ENCODE data around the gene ADO. TPM values are rescaled to one million over a fixed set of nuclear protein-coding genes. Genes with fewer than 3 reads are reported as not detected.

ADO gene
- polyA plus RNA-seq, 3 donors from 2014 or later: 1.0 to 5.0 (median 2.3) TPM

DNA sequence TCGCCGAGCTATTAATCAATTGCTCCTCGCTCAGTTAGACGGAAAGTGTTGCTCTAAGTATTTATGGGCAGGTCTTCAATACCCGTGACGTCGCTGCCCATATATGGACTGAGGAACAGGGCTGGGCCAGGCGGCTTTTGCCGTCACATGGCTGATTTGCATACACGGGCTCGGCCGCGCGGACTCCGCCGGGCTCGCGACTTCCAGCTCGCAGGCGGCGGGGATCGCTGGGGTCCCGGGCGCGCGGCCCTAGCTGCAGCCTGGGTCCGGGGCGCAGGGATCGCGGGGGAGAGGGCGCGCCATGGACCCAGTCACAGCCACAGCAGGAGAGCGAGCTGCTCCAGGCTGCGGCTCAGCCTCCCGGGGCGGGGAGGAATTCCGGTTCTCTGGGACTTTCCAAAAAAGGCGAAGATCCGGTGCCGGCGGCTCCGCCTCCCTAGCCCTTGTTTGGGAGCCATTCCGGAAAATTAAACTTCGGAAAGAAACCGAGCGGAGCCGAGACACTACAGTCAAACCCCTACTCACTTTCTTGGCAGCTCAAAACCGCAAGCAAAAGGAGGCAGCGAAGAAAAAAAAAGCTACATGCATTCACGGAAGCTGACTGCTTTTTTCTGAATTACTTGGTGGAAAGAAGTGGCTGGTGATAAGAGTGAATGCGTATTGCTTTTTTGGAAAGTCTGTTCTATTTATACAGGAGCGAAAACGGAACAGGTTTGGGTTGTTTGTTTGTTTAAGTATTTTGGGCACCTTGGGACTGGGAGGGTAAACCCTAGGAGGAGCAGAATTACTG lies 12.0 kb downstream of the ADO start, which contains the start of gene EGR2:
Gene EGR2, minus strand, starts transcription at position 36 of the 790 bp plus-strand sequence. CDS start 337 bp downstream, outside the sequence.
- peaks cover 11 to 31% (median 25%) of the 10 kb centered on the region in 3 donors for H3K27me3 Mint-ChIP-seq (ENCODE audit: low read depth in 3 of 3)

DNA sequence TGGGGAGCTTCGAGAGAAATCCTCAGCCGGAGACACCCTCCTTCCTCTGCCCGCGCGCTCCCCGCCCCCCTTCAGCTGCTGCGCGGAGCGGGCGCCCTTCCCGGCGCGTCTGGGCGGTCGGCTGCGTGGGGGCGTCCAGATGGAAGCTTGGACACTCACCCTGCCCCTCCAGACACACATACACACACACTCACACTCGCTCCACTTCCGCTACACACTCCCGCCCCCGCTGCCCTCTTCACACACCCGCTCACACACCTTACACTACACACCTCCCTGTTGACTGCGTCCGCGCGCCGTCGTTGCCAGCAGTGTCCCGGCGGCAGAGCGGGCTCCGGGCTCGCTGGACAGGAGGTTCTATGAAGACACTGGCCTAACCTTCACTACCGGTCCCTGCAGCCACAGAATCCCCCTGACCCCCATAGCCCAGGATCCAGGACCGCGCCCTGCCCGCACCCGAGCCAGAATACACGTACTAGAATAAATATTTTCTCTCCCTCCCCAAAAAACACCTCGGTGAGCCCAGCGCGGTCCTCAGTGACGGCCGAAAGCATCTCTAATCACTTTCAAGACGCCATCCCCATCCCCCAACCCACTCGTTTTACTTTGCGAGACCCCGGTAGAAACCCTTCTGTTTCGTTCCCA lies 12.7 kb downstream of the ADO start:
- peaks cover 11 to 31% (median 25%) of the 10 kb centered on the region in 3 donors for H3K27me3 Mint-ChIP-seq (ENCODE audit: low read depth in 3 of 3)
- peak overlapping the region; percentile 93 to 100 (median 98) for H3K4me3 Mint-ChIP-seq
- no peaks in the 10 kb centered on the region for H3K36me3 Mint-ChIP-seq
- DNase-seq: no peak
- peak overlapping the region; percentile 95 to 99 (median 97) for H3K27ac Mint-ChIP-seq
- peaks cover 47 to 57% of the 10 kb centered on the region in 2 donors for H3K4me1 Mint-ChIP-seq
- H3K9me3 Mint-ChIP-seq: no peaks in the 10 kb centered on the region

More for the DNA sequence above, 12.0 kb downstream of the ADO start, which contains the start of gene EGR2:
- H3K36me3 Mint-ChIP-seq: peaks cover 0 to 3% (median 0%) of the 10 kb centered on the region in 3 donors
- H3K4me1 Mint-ChIP-seq: peaks cover 50 to 64% of the 10 kb centered on the region in 2 donors
- DNase-seq: peak; percentile 95 to 96 (median 95)
- peak within 1 kb of the TSS; percentile 93 to 100 (median 98) for H3K4me3 Mint-ChIP-seq
- H3K27ac Mint-ChIP-seq: peak within 1 kb of the TSS; percentile 95 to 99 (median 97)
- no peaks in the 10 kb centered on the region for H3K9me3 Mint-ChIP-seq

DNA sequence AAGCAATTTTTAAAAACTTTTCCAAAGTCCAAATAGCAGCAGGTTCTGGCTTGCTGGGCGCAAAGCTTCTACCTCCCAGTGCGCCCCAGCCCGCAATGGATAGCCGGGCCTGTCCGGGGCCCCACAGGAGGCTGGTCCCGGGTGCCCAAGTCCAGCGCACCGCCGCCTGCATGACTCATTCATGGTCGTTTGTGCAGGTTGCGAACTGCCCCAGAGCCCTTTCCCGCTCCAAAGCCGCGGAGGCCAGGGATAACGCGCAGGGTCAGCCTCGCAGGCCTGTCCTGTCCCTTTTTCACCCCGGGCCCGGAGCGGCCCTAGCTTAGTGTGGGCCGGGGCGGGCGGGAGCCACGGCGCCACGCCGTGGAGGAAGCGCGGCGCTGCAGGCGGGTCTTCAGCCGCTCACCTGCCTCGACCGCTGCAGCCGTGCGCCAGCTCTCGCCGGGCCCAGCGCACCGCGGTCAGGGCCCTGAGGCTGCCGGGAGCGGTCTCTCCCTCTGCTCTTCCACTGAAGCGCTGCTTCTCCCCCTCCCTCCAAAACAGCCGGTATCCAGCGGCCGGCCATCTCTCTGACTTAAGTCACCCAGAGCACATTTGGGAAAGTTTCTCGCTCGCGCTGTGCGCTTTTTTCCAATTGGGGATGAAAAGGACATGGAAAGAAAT lies 13.4 kb downstream of the ADO start:
- Mint-ChIP-seq H3K36me3 (no peaks in the 10 kb centered on the region), H3K4me3 (peak overlapping the region; percentile 93 to 100 (median 98)), H3K4me1 (peaks cover 41 to 51% of the 10 kb centered on the region in 2 donors), H3K9me3 (no peaks in the 10 kb centered on the region), H3K27ac (peak overlapping the region; percentile 95 to 99 (median 97)), H3K27me3 (ENCODE audit: low read depth in 3 of 3) (peaks cover 11 to 31% (median 27%) of the 10 kb centered on the region in 3 donors)
- peak; percentile 65 to 69 (median 67) for DNase-seq

DNA sequence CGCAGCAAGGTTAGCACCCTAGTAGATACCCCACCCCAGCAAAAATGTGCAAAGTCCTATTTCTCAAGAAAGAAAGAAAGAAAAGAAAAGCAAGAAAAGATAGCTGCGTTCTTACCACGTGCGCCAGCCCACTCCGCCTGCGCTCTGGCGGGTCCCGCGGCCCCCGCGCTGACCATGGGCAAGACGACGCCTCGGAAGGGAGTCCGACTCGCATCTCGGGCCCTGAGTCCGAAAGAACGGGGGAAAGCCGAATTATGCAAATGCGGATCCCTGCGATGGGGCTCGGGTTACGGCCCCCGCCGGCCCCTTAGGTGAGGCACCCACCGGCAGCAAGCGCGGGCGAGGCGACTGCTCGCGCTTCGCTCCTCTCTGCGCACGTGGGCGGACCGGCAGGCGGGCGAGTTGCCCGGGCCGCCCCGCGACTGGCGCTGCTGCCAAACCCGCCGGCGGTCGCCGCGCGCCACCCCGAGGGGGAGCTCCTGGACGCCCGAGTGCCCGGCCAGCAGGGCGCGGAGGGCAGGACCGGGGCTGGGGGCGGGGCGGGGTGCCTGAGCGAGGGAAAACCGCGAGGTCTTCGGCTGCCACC lies 14.0 kb downstream of the ADO start:
- Mint-ChIP-seq H3K27ac (peak overlapping the region in 1 of 6 donors; percentile 71), H3K27me3 (ENCODE audit: low read depth in 3 of 3) (peaks cover 11 to 31% (median 27%) of the 10 kb centered on the region in 3 donors), H3K9me3 (no peaks in the 10 kb centered on the region), H3K36me3 (no peaks in the 10 kb centered on the region), H3K4me3 (peak overlapping the region; percentile 84 to 100 (median 96)), H3K4me1 (peaks cover 36 to 44% of the 10 kb centered on the region in 2 donors)
- DNase-seq: peak; percentile 43 to 53 (median 48)

DNA sequence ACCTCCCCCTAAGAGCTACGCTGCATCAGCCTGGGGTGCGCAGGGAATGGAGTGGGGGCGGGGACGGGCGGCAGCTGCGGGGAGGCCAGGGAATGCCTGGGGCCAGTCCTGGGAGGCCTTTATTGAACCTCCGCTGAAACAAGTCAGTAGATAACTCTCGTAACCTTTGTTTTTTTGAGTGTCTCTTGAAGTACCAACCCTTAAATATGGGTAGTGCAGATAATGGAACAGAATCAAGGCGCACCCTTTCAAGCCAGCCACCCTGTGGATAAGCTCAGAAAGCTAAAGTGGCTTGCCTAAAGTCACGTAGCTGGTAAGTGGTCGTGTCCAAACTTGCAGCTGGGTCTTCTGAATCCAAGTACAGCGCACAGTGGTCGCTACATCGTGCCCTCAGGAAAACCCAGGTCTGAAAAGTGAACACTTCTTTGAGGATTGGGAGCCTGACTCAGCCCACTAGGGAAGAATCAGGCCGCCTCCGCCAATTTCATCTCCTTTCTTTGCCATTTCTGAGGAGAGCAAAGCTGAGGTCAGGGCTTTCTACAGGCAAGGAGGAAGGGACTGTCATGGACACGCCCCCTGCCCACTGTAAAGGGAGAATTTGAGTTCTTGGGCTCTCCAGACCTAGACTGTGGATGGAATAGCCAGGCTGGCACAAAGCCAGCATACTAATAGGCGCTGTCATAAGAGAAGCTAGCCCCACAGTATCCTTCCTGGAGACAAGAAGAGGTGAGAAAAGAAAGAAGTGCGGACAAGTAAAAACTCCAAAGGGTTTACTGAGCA lies 14.8 kb downstream of the ADO start:
- Mint-ChIP-seq H3K27ac (no peak overlapping the region), H3K9me3 (no peaks in the 10 kb centered on the region), H3K27me3 (ENCODE audit: low read depth in 3 of 3) (peaks cover 11 to 31% (median 27%) of the 10 kb centered on the region in 3 donors), H3K36me3 (no peaks in the 10 kb centered on the region), H3K4me3 (peak overlapping the region in 4 of 5 donors; percentile 51 to 64 (median 60)), H3K4me1 (peaks cover 29 to 36% of the 10 kb centered on the region in 2 donors)
- no peak for DNase-seq

DNA sequence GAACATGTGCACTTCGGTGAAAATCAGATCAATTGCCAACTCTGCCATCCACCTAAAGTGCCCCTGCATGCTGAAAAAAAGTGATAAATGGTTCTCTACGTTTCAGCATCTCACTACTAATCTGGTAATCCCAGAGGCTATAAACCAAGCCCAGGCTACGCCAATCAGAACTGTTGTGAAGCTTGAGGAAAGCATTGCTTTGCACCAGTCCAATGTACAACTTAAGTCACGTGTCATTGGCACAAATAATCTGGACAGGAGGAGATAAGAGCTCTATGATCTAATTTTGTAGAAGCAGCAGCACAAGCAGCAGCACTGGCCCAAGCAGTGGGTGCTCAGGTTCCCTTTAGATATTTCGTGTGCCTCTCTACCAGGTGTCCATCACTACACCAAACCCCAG lies 16.1 kb downstream of the ADO start:
- no peaks in the 10 kb centered on the region for H3K36me3 Mint-ChIP-seq
- no peak for DNase-seq
- H3K27me3 Mint-ChIP-seq (ENCODE audit: low read depth in 3 of 3): peaks cover 11 to 27% (median 24%) of the 10 kb centered on the region in 3 donors
- no peak overlapping the region for H3K27ac Mint-ChIP-seq
- no peak overlapping the region for H3K4me3 Mint-ChIP-seq
- H3K9me3 Mint-ChIP-seq: no peaks in the 10 kb centered on the region
- peaks cover 21 to 29% of the 10 kb centered on the region in 2 donors for H3K4me1 Mint-ChIP-seq

DNA sequence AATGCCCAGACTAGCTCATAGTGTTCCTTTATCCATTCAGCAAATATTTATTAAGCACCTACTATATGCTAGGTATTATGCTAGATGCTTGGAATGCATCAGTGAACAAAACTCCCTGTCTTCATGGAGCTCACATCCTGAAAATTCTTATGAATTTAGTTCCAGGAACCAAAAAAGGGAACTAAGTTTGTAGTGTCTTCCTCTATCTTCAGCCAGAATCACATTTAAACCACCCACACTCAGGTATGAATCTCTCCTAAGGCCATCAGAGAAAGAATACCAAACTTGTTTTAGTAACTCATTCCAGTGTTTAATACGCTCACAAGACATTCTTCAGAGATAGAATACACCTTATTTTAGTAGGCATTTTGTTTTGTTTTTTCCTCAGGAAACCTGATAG lies 21.8 kb downstream of the ADO start:
- H3K27me3 Mint-ChIP-seq (ENCODE audit: low read depth in 3 of 3): peaks cover 2 to 3% (median 3%) of the 10 kb centered on the region in 3 donors
- no peaks in the 10 kb centered on the region for H3K36me3 Mint-ChIP-seq
- no peak overlapping the region for H3K4me3 Mint-ChIP-seq
- no peak for DNase-seq
- H3K9me3 Mint-ChIP-seq: no peaks in the 10 kb centered on the region
- H3K27ac Mint-ChIP-seq: no peak overlapping the region
- H3K4me1 Mint-ChIP-seq: no peaks in the 10 kb centered on the region

DNA sequence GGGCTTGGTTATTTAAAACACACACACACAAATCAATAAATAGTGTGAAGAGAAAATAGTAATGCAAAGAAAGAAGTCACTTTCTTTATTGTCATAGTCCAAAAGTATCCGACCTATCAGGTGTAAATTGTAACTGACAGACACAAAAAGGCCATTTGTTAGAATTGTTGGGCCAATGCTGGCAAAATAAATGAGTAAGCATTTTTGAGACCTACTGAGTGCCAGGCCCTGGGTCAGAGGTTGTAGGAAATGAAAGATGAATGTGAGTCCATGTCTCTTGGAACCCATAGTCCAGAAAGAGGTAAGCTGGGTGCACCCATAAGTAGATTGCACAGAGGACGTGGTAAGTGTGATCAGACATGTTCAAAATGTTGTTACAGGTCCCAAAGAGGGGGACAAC lies 25.1 kb downstream of the ADO start:
- no peak overlapping the region for H3K27ac Mint-ChIP-seq
- no peaks in the 10 kb centered on the region for H3K9me3 Mint-ChIP-seq
- peaks cover 2 to 9% (median 5%) of the 10 kb centered on the region in 3 donors for H3K27me3 Mint-ChIP-seq (ENCODE audit: low read depth in 3 of 3)
- no peak overlapping the region for H3K4me3 Mint-ChIP-seq
- no peak for DNase-seq
- H3K36me3 Mint-ChIP-seq: no peaks in the 10 kb centered on the region
- no peaks in the 10 kb centered on the region for H3K4me1 Mint-ChIP-seq

DNA sequence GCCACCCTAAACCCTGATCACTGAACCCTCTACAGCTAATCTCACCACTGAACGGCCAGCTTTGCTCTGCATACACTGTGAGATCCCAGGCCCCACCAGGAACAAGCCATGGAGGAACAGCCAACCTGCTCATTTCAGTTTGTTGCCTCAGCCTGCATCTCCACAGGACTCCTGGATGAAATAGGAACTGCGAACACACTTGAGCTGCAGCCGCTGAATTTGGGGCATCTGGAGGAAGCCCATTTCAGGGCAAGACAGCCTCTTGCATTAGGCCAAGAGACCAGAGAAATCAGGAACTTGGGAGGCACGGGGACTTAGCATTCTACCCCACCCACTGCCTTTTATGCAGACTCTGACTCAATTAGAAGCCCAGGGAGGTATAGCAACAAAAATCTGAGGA lies 26.2 kb downstream of the ADO start:
- H3K27me3 Mint-ChIP-seq (ENCODE audit: low read depth in 3 of 3): peaks cover 2 to 9% (median 5%) of the 10 kb centered on the region in 3 donors
- no peaks in the 10 kb centered on the region for H3K9me3 Mint-ChIP-seq
- H3K4me1 Mint-ChIP-seq: no peaks in the 10 kb centered on the region
- no peaks in the 10 kb centered on the region for H3K36me3 Mint-ChIP-seq
- no peak for DNase-seq
- no peak overlapping the region for H3K4me3 Mint-ChIP-seq
- H3K27ac Mint-ChIP-seq: no peak overlapping the region

DNA sequence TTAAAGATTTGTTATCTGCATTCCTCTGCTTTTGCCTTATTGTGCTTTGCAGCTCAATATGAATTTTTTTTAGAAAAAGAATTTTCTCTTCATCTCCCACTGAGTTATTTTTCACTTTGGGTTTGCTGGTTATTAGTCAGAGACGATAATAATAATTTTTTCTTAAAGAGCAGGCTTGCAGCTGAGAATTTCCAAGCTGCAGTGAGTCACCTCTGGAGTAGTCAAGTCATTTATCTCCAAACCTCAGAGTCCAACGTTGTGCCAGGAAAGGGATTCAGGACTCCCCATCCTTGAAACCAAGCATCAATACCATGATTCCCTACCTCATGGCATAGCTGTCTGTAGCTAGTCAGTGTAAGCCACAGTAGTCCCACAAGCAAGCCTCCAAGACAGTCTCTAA lies 26.8 kb downstream of the ADO start:
- H3K27me3 Mint-ChIP-seq (ENCODE audit: low read depth in 3 of 3): peaks cover 4 to 9% (median 5%) of the 10 kb centered on the region in 3 donors
- no peaks in the 10 kb centered on the region for H3K4me1 Mint-ChIP-seq
- H3K4me3 Mint-ChIP-seq: no peak overlapping the region
- H3K27ac Mint-ChIP-seq: no peak overlapping the region
- no peaks in the 10 kb centered on the region for H3K36me3 Mint-ChIP-seq
- no peak for DNase-seq
- no peaks in the 10 kb centered on the region for H3K9me3 Mint-ChIP-seq

DNA sequence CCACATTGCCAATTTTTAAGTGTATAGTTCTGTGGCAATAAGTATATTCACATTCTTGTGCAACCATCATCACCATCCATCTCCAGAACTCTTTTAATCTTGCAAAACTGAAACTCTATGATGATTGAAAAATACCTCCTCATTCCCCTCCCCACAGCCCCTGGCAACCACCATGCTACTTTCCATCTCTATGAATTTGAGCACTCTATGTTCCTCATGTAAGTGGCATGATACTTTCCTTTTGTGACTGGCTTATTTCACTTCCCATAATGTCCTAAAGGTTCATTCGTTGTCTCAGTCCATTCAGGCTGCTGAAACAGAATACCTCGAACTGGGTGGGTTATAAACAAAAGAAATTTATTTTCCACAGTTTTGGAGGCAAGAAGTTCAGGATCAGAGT lies 35.1 kb downstream of the ADO start:
- Mint-ChIP-seq H3K9me3 (no peaks in the 10 kb centered on the region), H3K27ac (no peak overlapping the region), H3K36me3 (no peaks in the 10 kb centered on the region), H3K4me1 (peaks cover 2 to 14% of the 10 kb centered on the region in 2 donors), H3K4me3 (no peak overlapping the region), H3K27me3 (ENCODE audit: low read depth in 3 of 3) (peaks cover 2 to 5% (median 2%) of the 10 kb centered on the region in 3 donors)
- DNase-seq: no peak

DNA sequence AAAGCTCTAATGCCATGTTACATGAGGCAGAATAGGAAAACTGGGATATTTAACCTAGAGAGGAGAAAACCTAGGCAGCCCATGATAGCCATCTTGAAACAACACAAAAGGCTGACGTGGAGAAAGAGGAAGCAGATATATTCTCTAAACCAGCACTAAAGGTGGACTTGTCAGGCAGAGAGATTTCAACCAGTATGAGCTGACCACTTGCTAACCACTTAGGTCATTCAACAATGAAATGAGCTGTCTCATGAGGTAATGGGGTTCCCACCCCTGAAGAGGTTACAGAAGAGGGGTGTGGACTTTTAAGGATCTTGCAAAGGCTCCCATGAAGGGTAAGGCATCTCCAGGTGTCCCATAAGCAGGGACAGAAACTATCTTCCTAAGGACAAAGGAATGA lies 38.5 kb downstream of the ADO start:
- H3K36me3 Mint-ChIP-seq: peaks cover 3 to 6% (median 4%) of the 10 kb centered on the region in 3 donors
- peaks cover 0 to 14% (median 7%) of the 10 kb centered on the region in 6 donors for H3K9me3 Mint-ChIP-seq
- DNase-seq: no peak
- peaks cover 2 to 14% of the 10 kb centered on the region in 2 donors for H3K4me1 Mint-ChIP-seq
- no peak overlapping the region for H3K4me3 Mint-ChIP-seq
- H3K27ac Mint-ChIP-seq: no peak overlapping the region
- peaks cover 2 to 3% (median 2%) of the 10 kb centered on the region in 3 donors for H3K27me3 Mint-ChIP-seq (ENCODE audit: low read depth in 3 of 3)

DNA sequence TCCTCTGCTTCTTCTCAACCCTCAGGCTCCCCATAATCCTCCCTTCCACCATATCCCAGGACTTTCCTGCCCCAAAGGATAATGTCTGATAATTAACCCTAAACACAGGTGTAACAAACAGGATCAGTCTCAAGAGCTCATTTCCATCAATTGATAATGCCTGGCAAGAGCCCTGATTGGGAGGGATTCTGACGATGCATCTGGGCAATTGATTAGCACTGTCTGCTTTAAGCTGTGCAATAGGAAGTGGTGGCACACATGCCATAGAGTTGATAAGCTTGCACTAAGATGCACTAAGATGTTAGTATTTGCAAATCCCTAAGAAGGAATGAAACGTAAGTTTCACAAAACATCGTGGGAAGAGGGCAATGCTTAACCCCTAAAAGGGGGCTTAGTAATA lies 39.1 kb downstream of the ADO start:
- Mint-ChIP-seq H3K9me3 (peaks cover 0 to 20% (median 8%) of the 10 kb centered on the region in 6 donors), H3K27me3 (ENCODE audit: low read depth in 3 of 3) (peaks cover 2 to 3% (median 2%) of the 10 kb centered on the region in 3 donors), H3K36me3 (peaks cover 3 to 9% (median 4%) of the 10 kb centered on the region in 3 donors), H3K27ac (no peak overlapping the region), H3K4me3 (no peak overlapping the region), H3K4me1 (peaks cover 2 to 14% of the 10 kb centered on the region in 2 donors)
- DNase-seq: no peak
